Panc1 (cell line): ENCODE results near the gene MAP2K6. TPM values are rescaled to one million over a fixed set of nuclear protein-coding genes. Genes with fewer than 3 reads are reported as not detected.

ENCODE experiments used
- ATAC-seq: fragments of 200-7000 bp; cut with Tn5 transposase; 2 replicates; pipeline ENCODE4 v1.9.1; 2020; ENCODE audit warnings: mild to moderate bottlenecking, moderate library complexity
- BruUV-seq: library from RNA; stranded (reverse); fragments of 400-500 nt; replicated peaks from 2 replicates; lab custom pipeline; 2021; lab: Mats Ljungman, UMichigan
- CTCF ChIA-PET: fragments of 300-600 bp; sonication (Branson Sonifier 250); formaldehyde crosslinking; loops from one replicate; lab custom pipeline; 2022; ENCODE audit warnings: antibody characterized with exemption; lab: Charles Lee
- POLR2A ChIA-PET: fragments of 300-600 bp; sonication (Branson Sonifier 250); formaldehyde crosslinking; loops from one replicate; lab custom pipeline; 2022; ENCODE audit warnings: antibody characterized with exemption; lab: Charles Lee
- DNase-seq: peaks from one replicate; pipeline ENCODE4 v3.0.0-alpha.2; 2010; ENCODE audit warnings: low read depth, low spot score
- H3K27ac ChIP-seq: 2 replicates; pipeline ENCODE4 v1.5.1; 2011; ENCODE audit warnings: mild to moderate bottlenecking, low read length, inconsistent platforms
- H3K27me3 ChIP-seq: fragments of 200-500 bp; sonication (Bioruptor generic); 2 replicates; pipeline ENCODE4 v1.6.0; 2014; ENCODE audit warnings: low read length, inconsistent platforms; ENCODE audit not compliant: control insufficient read depth, insufficient read depth
- H3K36me3 ChIP-seq: fragments of 200-500 bp; sonication (Bioruptor generic); 2 replicates; pipeline ENCODE4 v1.5.1; 2014; ENCODE audit warnings: inconsistent platforms, mild to moderate bottlenecking, low read length, moderate library complexity; ENCODE audit not compliant: control insufficient read depth, insufficient read depth
- H3K4me1 ChIP-seq: 2 replicates; pipeline ENCODE4 v1.5.1; 2011; ENCODE audit warnings: inconsistent platforms, mild to moderate bottlenecking, low read length, moderate library complexity; ENCODE audit not compliant: control insufficient read depth, insufficient read depth
- H3K4me3 ChIP-seq, 2 experiments: 2 replicates each; pipeline ENCODE4 v1.5.1; 2011 to 2012; ENCODE audit warnings: low read depth in 2 of 2, low read length in 2 of 2, mild to moderate bottlenecking in 2 of 2, inconsistent platforms in 1 of 2, moderate library complexity in 1 of 2
- H3K9me3 ChIP-seq: fragments of 200-500 bp; sonication (Bioruptor generic); 2 replicates; pipeline ENCODE4 v1.5.1; 2014; ENCODE audit warnings: low read depth, mild to moderate bottlenecking, inconsistent platforms, low read length, moderate library complexity; ENCODE audit not compliant: control insufficient read depth, insufficient read depth
- POLR2AphosphoS5 ChIP-seq: IDR thresholded peaks from 2 replicates; pipeline ENCODE4 v1.6.1; 2012; ENCODE audit warnings: mild to moderate bottlenecking, low read depth, low read length, moderate library complexity
- SIN3A ChIP-seq: IDR thresholded peaks from 2 replicates; pipeline ENCODE4 v1.6.1; 2012; ENCODE audit warnings: low read depth, mild to moderate bottlenecking, low read length, moderate library complexity, borderline replicate concordance; ENCODE audit not compliant: insufficient read depth
- TCF7L2 ChIP-seq: IDR thresholded peaks from 2 replicates; pipeline ENCODE4 v1.6.1; 2011; ENCODE audit warnings: mild to moderate bottlenecking, low read depth, low read length, inconsistent platforms
- in situ Hi-C: cut with HindIII; loops from 2 replicates; pipeline ENCODE4 v1.10.0; 2016; ENCODE audit warnings: low sequenced_read_pairs, low pct_unique_long_range_greater_than_20kb
- intact Hi-C: fragments of 100-400 bp; cut with micrococcal nuclease; formaldehyde crosslinking; loops from one replicate; pipeline ENCODE4 v1.10.0; 2022; ENCODE audit not compliant: unreplicated experiment
- total RNA-seq: library from RNA; stranded (reverse); gene quantifications from one replicate; pipeline ENCODE4 v1.2.1, GENCODE V29; 2021; ENCODE audit not compliant: unreplicated experiment
- TF ChIP-seq, protein P1 (sequence below), 2 experiments: IDR thresholded peaks; 2 replicates each; pipeline ENCODE4 v1.6.1; 2011 to 2012; ENCODE audit warnings: low read depth in 2 of 2, control low read depth in 1 of 2, low read length in 1 of 2, mild to moderate bottlenecking in 1 of 2, moderate library complexity in 1 of 2; ENCODE audit not compliant: insufficient read depth in 1 of 2
- TF ChIP-seq, protein P2 (sequence below): fragments of 450-650 bp; IDR thresholded peaks from 2 replicates; pipeline ENCODE4 v1.5.1; 2017; ENCODE audit warnings: mild to moderate bottlenecking

Gene MAP2K6
- total RNA-seq, 1 experiment from 2014 or later: 11.8 TPM

GRCh38 chr17:69423450-69423849 is 9.0 kb downstream of the MAP2K6 start:
- no TSS peak for BruUV-seq
- H3K27me3 ChIP-seq: no peaks in the 10 kb centered on the region
- CTCF ChIA-PET: no interaction called here
- H3K9me3 ChIP-seq: no peaks in the 10 kb centered on the region
- H3K4me3 ChIP-seq: no peak overlapping the region
- no peaks in the 10 kb centered on the region for H3K4me1 ChIP-seq
- no peaks in the 10 kb centered on the region for H3K36me3 ChIP-seq
- TF ChIP-seq, protein P1, sequence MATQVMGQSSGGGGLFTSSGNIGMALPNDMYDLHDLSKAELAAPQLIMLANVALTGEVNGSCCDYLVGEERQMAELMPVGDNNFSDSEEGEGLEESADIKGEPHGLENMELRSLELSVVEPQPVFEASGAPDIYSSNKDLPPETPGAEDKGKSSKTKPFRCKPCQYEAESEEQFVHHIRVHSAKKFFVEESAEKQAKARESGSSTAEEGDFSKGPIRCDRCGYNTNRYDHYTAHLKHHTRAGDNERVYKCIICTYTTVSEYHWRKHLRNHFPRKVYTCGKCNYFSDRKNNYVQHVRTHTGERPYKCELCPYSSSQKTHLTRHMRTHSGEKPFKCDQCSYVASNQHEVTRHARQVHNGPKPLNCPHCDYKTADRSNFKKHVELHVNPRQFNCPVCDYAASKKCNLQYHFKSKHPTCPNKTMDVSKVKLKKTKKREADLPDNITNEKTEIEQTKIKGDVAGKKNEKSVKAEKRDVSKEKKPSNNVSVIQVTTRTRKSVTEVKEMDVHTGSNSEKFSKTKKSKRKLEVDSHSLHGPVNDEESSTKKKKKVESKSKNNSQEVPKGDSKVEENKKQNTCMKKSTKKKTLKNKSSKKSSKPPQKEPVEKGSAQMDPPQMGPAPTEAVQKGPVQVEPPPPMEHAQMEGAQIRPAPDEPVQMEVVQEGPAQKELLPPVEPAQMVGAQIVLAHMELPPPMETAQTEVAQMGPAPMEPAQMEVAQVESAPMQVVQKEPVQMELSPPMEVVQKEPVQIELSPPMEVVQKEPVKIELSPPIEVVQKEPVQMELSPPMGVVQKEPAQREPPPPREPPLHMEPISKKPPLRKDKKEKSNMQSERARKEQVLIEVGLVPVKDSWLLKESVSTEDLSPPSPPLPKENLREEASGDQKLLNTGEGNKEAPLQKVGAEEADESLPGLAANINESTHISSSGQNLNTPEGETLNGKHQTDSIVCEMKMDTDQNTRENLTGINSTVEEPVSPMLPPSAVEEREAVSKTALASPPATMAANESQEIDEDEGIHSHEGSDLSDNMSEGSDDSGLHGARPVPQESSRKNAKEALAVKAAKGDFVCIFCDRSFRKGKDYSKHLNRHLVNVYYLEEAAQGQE (IDR thresholded peaks at IDR 0.05; ENCODE audit: insufficient read depth in 1 of 2, low read depth in 2 of 2, low read length in 1 of 2): no peak
- TF ChIP-seq SIN3A: no peak
- TF ChIP-seq, protein P2, sequence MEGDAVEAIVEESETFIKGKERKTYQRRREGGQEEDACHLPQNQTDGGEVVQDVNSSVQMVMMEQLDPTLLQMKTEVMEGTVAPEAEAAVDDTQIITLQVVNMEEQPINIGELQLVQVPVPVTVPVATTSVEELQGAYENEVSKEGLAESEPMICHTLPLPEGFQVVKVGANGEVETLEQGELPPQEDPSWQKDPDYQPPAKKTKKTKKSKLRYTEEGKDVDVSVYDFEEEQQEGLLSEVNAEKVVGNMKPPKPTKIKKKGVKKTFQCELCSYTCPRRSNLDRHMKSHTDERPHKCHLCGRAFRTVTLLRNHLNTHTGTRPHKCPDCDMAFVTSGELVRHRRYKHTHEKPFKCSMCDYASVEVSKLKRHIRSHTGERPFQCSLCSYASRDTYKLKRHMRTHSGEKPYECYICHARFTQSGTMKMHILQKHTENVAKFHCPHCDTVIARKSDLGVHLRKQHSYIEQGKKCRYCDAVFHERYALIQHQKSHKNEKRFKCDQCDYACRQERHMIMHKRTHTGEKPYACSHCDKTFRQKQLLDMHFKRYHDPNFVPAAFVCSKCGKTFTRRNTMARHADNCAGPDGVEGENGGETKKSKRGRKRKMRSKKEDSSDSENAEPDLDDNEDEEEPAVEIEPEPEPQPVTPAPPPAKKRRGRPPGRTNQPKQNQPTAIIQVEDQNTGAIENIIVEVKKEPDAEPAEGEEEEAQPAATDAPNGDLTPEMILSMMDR: no peak
- no peak for TF ChIP-seq POLR2AphosphoS5
- no peak for TF ChIP-seq TCF7L2
- DNase-seq (no peak), ATAC-seq (no peak)
- POLR2A ChIA-PET: no interaction called here
- intact Hi-C loops: no loop called here
- in situ Hi-C loops: no loop called here
- no peak overlapping the region for H3K27ac ChIP-seq

GRCh38 chr17:69424287-69425041 is 10.0 kb downstream of the MAP2K6 start:
- H3K4me1 ChIP-seq: no peaks in the 10 kb centered on the region
- no TSS peak for BruUV-seq
- intact Hi-C loops: no loop called here
- POLR2A ChIA-PET: no interaction called here
- ATAC-seq (no peak), DNase-seq (no peak)
- H3K27ac ChIP-seq: no peak overlapping the region
- CTCF ChIA-PET: no interaction called here
- H3K27me3 ChIP-seq: no peaks in the 10 kb centered on the region
- in situ Hi-C loops: no loop called here
- H3K36me3 ChIP-seq: no peaks in the 10 kb centered on the region
- no peaks in the 10 kb centered on the region for H3K9me3 ChIP-seq
- no peak overlapping the region for H3K4me3 ChIP-seq
- TF ChIP-seq, protein P1 (IDR thresholded peaks at IDR 0.05; ENCODE audit: insufficient read depth in 1 of 2, low read depth in 2 of 2, low read length in 1 of 2): no peak
- TF ChIP-seq POLR2AphosphoS5 (no peak), SIN3A (no peak), TCF7L2 (no peak)
- TF ChIP-seq, protein P2: no peak
